Osteoblast (primary cell): ENCODE data around the gene AUTS2. TPM values are rescaled to one million over a fixed set of nuclear protein-coding genes. Genes with fewer than 3 reads are reported as not detected.

ENCODE experiments used
- DNase-seq: peaks from one replicate; pipeline ENCODE4 v3.0.0; 2011; ENCODE audit warnings: low spot score, mixed read lengths; ENCODE audit not compliant: insufficient read length; ENCODE audit errors: missing footprints
- H2AFZ ChIP-seq: 2 replicates; pipeline ENCODE4 v1.6.0; 2011; ENCODE audit warnings: mild to moderate bottlenecking, low read length
- H3K27ac ChIP-seq: 2 replicates; pipeline ENCODE4 v1.5.1; 2011; ENCODE audit warnings: mild to moderate bottlenecking, low read depth, low read length, moderate library complexity
- H3K27me3 ChIP-seq: 2 replicates; pipeline ENCODE4 v1.6.0; 2012; ENCODE audit warnings: mild to moderate bottlenecking, control low read depth, inconsistent platforms, low read length, moderate library complexity; ENCODE audit not compliant: insufficient read depth
- H3K36me3 ChIP-seq: 2 replicates; pipeline ENCODE4 v1.5.1; 2011; ENCODE audit warnings: mild to moderate bottlenecking, low read length, control low read depth, moderate library complexity; ENCODE audit not compliant: insufficient read depth
- H3K4me1 ChIP-seq: 2 replicates; pipeline ENCODE4 v1.5.1; 2011; ENCODE audit warnings: mild to moderate bottlenecking, low read length, control low read depth, moderate library complexity; ENCODE audit not compliant: insufficient read depth
- H3K4me2 ChIP-seq: 2 replicates; pipeline ENCODE4 v1.6.0; 2011; ENCODE audit warnings: mild to moderate bottlenecking, low read length; ENCODE audit not compliant: insufficient read depth
- H3K4me3 ChIP-seq: fragments of 200-600 bp; sonication (generic); 3 replicates; pipeline ENCODE4 v1.5.1; 2012; ENCODE audit warnings: mild to moderate bottlenecking, low read length, inconsistent platforms; ENCODE audit not compliant: insufficient read depth
- H3K79me2 ChIP-seq: 2 replicates; pipeline ENCODE4 v1.6.0; 2012; ENCODE audit warnings: mild to moderate bottlenecking, low read length, control low read depth, inconsistent platforms; ENCODE audit not compliant: insufficient read depth
- H3K9me3 ChIP-seq: 2 replicates; pipeline ENCODE4 v1.5.1; 2011; ENCODE audit warnings: low read depth, low read length, control low read depth
- H4K20me1 ChIP-seq: 2 replicates; pipeline ENCODE4 v1.6.0; 2012; ENCODE audit warnings: mild to moderate bottlenecking, low read length, control low read depth; ENCODE audit not compliant: insufficient read depth
- total RNA-seq: library from RNA; depleted of rRNA; stranded (reverse); fragments of >200 nt; gene quantifications from 2 replicates; pipeline ENCODE4 v1.2.3, GENCODE V29; 2012
- TF ChIP-seq, protein P1 (sequence below): IDR thresholded peaks from 2 replicates; pipeline ENCODE4 v1.5.1; 2011; ENCODE audit warnings: mild to moderate bottlenecking, low read depth, low read length, moderate library complexity; ENCODE audit errors: extremely low read depth

AUTS2 gene
- total RNA-seq, 1 donor: 15.2 TPM

DNA sequence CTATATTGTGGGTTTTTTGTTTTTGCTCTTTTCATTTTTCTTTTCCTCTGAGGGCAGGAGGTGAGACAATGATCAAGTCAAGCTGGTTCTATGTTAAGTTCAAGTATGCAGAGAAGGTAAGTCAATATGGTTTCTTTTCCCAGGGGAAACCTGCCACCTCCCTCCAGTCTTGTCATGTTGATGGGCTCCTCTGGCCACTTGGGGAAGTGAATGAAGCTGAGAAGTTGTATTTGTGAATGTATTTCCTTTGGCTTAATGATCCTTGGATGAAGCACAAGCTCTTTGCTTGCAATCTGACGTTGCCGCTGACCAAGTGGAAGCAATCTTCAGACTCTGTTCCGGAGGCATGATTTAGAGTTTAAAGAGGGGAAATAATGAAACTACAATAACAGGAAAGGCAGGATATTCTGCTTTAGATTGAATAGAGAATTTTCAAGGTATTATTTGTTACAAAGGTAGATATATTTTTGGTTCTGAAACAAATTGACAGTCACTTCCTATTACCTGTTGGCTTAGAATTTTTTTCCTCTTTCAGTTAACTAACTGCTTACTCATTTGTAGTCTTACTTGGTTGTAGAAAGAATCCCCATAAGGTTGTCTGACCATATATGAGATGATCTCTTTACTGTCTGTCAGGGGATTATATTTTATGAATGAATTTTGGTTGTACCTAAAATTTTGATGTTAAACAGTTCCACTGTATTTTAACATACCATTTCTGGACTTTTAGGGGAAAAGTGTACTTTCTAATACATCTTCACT, 369.6 kb downstream of the AUTS2 start:
- Histone ChIP-seq H3K4me2 (peak overlapping the region; percentile 32), H3K27me3 (no peaks in the 10 kb centered on the region), H3K36me3 (no peaks in the 10 kb centered on the region), H4K20me1 (peaks cover 6% of the 10 kb centered on the region), H3K27ac (no peak overlapping the region), H3K79me2 (no peaks in the 10 kb centered on the region), H2AFZ (no peak overlapping the region), H3K4me1 (no peaks in the 10 kb centered on the region), H3K9me3 (no peaks in the 10 kb centered on the region), H3K4me3 (no peak overlapping the region)
- no peak for DNase-seq
- TF ChIP-seq, protein P1, sequence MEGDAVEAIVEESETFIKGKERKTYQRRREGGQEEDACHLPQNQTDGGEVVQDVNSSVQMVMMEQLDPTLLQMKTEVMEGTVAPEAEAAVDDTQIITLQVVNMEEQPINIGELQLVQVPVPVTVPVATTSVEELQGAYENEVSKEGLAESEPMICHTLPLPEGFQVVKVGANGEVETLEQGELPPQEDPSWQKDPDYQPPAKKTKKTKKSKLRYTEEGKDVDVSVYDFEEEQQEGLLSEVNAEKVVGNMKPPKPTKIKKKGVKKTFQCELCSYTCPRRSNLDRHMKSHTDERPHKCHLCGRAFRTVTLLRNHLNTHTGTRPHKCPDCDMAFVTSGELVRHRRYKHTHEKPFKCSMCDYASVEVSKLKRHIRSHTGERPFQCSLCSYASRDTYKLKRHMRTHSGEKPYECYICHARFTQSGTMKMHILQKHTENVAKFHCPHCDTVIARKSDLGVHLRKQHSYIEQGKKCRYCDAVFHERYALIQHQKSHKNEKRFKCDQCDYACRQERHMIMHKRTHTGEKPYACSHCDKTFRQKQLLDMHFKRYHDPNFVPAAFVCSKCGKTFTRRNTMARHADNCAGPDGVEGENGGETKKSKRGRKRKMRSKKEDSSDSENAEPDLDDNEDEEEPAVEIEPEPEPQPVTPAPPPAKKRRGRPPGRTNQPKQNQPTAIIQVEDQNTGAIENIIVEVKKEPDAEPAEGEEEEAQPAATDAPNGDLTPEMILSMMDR: no peak

- H3K79me2 ChIP-seq: no peaks in the 10 kb centered on the region
- TF ChIP-seq, protein P1: no peak
- H3K27me3 ChIP-seq: no peaks in the 10 kb centered on the region
- peaks cover 6% of the 10 kb centered on the region for H4K20me1 ChIP-seq
- no peak overlapping the region for H3K4me2 ChIP-seq
- no peaks in the 10 kb centered on the region for H3K36me3 ChIP-seq
- H3K4me3 ChIP-seq: no peak overlapping the region
- no peak for DNase-seq
- no peaks in the 10 kb centered on the region for H3K4me1 ChIP-seq
- H3K27ac ChIP-seq: no peak overlapping the region
- no peaks in the 10 kb centered on the region for H3K9me3 ChIP-seq
- no peak overlapping the region for H2AFZ ChIP-seq
Observed at GRCh38 chr7:69968969-69969556, 370.8 kb downstream of the AUTS2 start.

DNA sequence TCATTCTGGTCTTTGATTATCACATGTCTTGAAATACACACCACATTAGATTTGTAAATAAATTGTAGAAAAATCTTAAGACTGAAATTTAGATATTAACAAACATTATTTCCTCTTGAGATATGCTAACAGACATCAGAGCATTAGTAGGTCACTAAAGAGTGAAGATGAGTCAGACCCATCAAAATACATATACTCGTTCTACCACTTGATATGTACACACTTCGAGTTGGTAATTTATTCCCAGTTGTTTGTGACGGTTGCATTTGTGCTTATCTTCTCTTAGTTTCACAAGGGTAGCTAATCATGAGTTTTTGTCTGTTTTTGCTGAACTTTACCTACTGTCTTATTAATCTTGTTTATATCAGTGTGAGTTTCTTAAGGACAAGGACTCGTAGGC, 383.4 kb downstream of the AUTS2 start:
- TF ChIP-seq, protein P1: no peak
- Histone ChIP-seq H3K79me2 (no peaks in the 10 kb centered on the region), H3K36me3 (no peaks in the 10 kb centered on the region), H3K4me1 (peaks cover 12% of the 10 kb centered on the region), H3K27ac (no peak overlapping the region), H2AFZ (no peak overlapping the region), H3K9me3 (no peaks in the 10 kb centered on the region), H3K4me2 (peak overlapping the region; percentile 60), H3K27me3 (no peaks in the 10 kb centered on the region), H3K4me3 (no peak overlapping the region), H4K20me1 (no peaks in the 10 kb centered on the region)
- DNase-seq: peak; percentile 21

GRCh38 chr7:69982197-69982596, 383.9 kb downstream of the AUTS2 start:
- Histone ChIP-seq H3K4me2 (peak overlapping the region; percentile 60), H3K4me3 (peak overlapping the region; percentile 11), H3K36me3 (no peaks in the 10 kb centered on the region), H3K9me3 (no peaks in the 10 kb centered on the region), H3K27me3 (no peaks in the 10 kb centered on the region), H3K79me2 (no peaks in the 10 kb centered on the region), H3K4me1 (peaks cover 12% of the 10 kb centered on the region), H4K20me1 (no peaks in the 10 kb centered on the region), H3K27ac (no peak overlapping the region), H2AFZ (peak overlapping the region; percentile 23)
- TF ChIP-seq, protein P1: no peak
- DNase-seq: peak; percentile 21
